ENCODE measurements around the gene DEFB118. TPM values are rescaled to one million over a fixed set of nuclear protein-coding genes. Genes with fewer than 3 reads are reported as not detected.

The DEFB118 gene
- total and polyA plus RNA-seq, 10 of the 15 experiments (the other 5 are each of a cell fraction or from before 2014, with no cell fraction given), result not detected

DNA sequence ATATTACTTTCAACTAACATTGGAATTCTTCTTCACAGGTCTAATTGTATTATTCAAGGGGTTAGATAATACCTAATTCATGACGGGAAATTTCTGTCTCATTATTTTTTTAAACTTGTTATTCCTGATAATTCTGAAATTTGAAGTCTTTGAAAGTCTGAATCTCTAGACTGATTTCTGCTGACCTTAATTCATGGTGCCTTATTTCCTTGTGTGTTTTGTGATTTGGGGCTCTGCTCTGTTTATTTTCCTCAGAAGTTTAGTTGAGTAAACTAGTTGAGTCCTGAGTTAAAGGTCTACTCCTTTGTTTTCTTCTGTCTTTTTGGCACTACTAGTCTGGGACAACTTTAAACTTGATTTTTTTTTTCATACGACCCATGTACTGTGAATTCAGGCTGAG lies 5.9 kb downstream of the DEFB118 start (continued):
- TF ChIP-seq, protein P1, sequence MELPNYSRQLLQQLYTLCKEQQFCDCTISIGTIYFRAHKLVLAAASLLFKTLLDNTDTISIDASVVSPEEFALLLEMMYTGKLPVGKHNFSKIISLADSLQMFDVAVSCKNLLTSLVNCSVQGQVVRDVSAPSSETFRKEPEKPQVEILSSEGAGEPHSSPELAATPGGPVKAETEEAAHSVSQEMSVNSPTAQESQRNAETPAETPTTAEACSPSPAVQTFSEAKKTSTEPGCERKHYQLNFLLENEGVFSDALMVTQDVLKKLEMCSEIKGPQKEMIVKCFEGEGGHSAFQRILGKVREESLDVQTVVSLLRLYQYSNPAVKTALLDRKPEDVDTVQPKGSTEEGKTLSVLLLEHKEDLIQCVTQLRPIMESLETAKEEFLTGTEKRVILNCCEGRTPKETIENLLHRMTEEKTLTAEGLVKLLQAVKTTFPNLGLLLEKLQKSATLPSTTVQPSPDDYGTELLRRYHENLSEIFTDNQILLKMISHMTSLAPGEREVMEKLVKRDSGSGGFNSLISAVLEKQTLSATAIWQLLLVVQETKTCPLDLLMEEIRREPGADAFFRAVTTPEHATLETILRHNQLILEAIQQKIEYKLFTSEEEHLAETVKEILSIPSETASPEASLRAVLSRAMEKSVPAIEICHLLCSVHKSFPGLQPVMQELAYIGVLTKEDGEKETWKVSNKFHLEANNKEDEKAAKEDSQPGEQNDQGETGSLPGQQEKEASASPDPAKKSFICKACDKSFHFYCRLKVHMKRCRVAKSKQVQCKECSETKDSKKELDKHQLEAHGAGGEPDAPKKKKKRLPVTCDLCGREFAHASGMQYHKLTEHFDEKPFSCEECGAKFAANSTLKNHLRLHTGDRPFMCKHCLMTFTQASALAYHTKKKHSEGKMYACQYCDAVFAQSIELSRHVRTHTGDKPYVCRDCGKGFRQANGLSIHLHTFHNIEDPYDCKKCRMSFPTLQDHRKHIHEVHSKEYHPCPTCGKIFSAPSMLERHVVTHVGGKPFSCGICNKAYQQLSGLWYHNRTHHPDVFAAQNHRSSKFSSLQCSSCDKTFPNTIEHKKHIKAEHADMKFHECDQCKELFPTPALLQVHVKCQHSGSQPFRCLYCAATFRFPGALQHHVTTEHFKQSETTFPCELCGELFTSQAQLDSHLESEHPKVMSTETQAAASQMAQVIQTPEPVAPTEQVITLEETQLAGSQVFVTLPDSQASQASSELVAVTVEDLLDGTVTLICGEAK (IDR thresholded peaks at IDR 0.05; ENCODE audit: borderline replicate concordance), result no peak
- TF ChIP-seq ZSCAN29 (IDR thresholded peaks at IDR 0.05), result no peak

DNA sequence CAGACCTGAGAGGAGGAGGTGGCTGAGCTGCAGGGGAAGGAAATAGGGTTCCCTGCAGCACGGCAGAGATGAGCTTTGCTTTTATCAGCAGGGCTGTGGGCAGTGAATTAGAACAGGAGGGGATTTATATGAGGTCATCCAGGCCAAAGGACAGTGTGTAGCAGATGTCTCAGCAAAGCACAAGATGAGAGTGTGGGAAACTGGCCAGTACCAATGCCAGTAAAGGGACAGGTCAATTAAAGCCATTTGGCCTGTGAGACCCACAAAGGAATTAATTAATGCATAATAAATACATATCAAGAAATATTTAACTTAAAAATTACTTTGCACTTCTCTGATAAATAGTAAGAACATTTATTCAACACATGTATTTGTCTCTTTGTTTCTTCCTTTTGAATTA lies 22.1 kb downstream of the DEFB118 start, which contains the start of gene DEFB119:
DEFB119 (minus strand) TSS at position 101 of the 400 bp plus-strand sequence. CDS start 107 bp downstream, outside the sequence.
- POLR2A ChIA-PET, result no interaction called here
- ATAC-seq, result no peak
- no TSS peak for BruUV-seq (replicated peaks)
- no peak for DNase-seq (ENCODE audit: low read depth, low spot score)
- SMC1A ChIA-PET (ENCODE audit: uncharacterized antibody, unreplicated experiment), result interaction anchor here (1.3 kb wide), 1 partner anchor 9 kb away, joined by 3 read pairs; no protein-coding TSS in a partner anchor
- in situ Hi-C loops (cut with MboI) (no loop called here), intact Hi-C loops (cut with micrococcal nuclease; ENCODE audit: unreplicated experiment) (no loop called here)
- FAIRE-seq, result no peak
- CTCF ChIA-PET, result no interaction called here
- Histone ChIP-seq H4K20me1 (ENCODE audit: control insufficient read depth, insufficient read depth) (no peaks in the 10 kb centered on the region), H2AFZ (ENCODE audit: control insufficient read depth, low read depth, low read length) (no peak within 1 kb of the TSS), H3K9ac (ENCODE audit: control insufficient read depth, insufficient read depth, low read length) (no peak within 1 kb of the TSS), H3K36me3 (ENCODE audit: control insufficient read depth in 2 of 2, insufficient read depth in 2 of 2, low read length in 1 of 2) (no peaks in the 10 kb centered on the region), H3K79me2 (ENCODE audit: control insufficient read depth, insufficient read depth, low read length) (no peaks in the 10 kb centered on the region), H3K4me1 (ENCODE audit: control insufficient read depth, insufficient read depth, low read length) (no peaks in the 10 kb centered on the region), H3K27ac (ENCODE audit: control insufficient read depth, insufficient read depth) (no peak within 1 kb of the TSS), H3K4me2 (ENCODE audit: control insufficient read depth, insufficient read depth) (no peak within 1 kb of the TSS), H3K4me3 (no peak within 1 kb of the TSS), H3K9me3 (replicated peaks; ENCODE audit: control insufficient read depth, insufficient read depth, low read length) (no peaks in the 10 kb centered on the region), H3K27me3 (replicated peaks in 1 of 2; ENCODE audit: control insufficient read depth in 2 of 2, insufficient read depth in 2 of 2, low read length in 1 of 2) (no peaks in the 10 kb centered on the region)
- 0% methylated on average over 1 of the region's 1 CpG for WGBS (ENCODE audit: insufficient coverage, insufficient replicate concordance, low lambda C conversion rate, missing lambda C conversion rate)
- RAD21 ChIA-PET (ENCODE audit: unreplicated experiment), result no interaction called here
- TF ChIP-seq NBN (IDR thresholded peaks at IDR 0.05), result no peak
- TF ChIP-seq SREBF1 (IDR thresholded peaks at IDR 0.05; ENCODE audit: low read length), result no peak
- no peak for TF ChIP-seq CREM (IDR thresholded peaks at IDR 0.05; ENCODE audit: low read depth)
- TF ChIP-seq, protein P2, sequence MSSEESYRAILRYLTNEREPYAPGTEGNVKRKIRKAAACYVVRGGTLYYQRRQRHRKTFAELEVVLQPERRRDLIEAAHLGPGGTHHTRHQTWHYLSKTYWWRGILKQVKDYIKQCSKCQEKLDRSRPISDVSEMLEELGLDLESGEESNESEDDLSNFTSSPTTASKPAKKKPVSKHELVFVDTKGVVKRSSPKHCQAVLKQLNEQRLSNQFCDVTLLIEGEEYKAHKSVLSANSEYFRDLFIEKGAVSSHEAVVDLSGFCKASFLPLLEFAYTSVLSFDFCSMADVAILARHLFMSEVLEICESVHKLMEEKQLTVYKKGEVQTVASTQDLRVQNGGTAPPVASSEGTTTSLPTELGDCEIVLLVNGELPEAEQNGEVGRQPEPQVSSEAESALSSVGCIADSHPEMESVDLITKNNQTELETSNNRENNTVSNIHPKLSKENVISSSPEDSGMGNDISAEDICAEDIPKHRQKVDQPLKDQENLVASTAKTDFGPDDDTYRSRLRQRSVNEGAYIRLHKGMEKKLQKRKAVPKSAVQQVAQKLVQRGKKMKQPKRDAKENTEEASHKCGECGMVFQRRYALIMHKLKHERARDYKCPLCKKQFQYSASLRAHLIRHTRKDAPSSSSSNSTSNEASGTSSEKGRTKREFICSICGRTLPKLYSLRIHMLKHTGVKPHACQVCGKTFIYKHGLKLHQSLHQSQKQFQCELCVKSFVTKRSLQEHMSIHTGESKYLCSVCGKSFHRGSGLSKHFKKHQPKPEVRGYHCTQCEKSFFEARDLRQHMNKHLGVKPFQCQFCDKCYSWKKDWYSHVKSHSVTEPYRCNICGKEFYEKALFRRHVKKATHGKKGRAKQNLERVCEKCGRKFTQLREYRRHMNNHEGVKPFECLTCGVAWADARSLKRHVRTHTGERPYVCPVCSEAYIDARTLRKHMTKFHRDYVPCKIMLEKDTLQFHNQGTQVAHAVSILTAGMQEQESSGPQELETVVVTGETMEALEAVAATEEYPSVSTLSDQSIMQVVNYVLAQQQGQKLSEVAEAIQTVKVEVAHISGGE (CRISPR knock-in tag; IDR thresholded peaks at IDR 0.05), result no peak
- TF ChIP-seq, protein P3, sequence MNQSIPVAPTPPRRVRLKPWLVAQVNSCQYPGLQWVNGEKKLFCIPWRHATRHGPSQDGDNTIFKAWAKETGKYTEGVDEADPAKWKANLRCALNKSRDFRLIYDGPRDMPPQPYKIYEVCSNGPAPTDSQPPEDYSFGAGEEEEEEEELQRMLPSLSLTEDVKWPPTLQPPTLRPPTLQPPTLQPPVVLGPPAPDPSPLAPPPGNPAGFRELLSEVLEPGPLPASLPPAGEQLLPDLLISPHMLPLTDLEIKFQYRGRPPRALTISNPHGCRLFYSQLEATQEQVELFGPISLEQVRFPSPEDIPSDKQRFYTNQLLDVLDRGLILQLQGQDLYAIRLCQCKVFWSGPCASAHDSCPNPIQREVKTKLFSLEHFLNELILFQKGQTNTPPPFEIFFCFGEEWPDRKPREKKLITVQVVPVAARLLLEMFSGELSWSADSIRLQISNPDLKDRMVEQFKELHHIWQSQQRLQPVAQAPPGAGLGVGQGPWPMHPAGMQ (IDR thresholded peaks at IDR 0.05; ENCODE audit: borderline replicate concordance), result no peak
- TF ChIP-seq EZH2 (IDR thresholded peaks at IDR 0.05; ENCODE audit: borderline replicate concordance, control insufficient read depth, low read depth, low read length), result no peak
- no peak for TF ChIP-seq NFYA (IDR thresholded peaks at IDR 0.05; ENCODE audit: borderline replicate concordance, low read depth, low read length)
- no peak for TF ChIP-seq ZNF384 (IDR thresholded peaks at IDR 0.05; ENCODE audit: borderline replicate concordance, low read depth, low read length)
- TF ChIP-seq, protein P4, sequence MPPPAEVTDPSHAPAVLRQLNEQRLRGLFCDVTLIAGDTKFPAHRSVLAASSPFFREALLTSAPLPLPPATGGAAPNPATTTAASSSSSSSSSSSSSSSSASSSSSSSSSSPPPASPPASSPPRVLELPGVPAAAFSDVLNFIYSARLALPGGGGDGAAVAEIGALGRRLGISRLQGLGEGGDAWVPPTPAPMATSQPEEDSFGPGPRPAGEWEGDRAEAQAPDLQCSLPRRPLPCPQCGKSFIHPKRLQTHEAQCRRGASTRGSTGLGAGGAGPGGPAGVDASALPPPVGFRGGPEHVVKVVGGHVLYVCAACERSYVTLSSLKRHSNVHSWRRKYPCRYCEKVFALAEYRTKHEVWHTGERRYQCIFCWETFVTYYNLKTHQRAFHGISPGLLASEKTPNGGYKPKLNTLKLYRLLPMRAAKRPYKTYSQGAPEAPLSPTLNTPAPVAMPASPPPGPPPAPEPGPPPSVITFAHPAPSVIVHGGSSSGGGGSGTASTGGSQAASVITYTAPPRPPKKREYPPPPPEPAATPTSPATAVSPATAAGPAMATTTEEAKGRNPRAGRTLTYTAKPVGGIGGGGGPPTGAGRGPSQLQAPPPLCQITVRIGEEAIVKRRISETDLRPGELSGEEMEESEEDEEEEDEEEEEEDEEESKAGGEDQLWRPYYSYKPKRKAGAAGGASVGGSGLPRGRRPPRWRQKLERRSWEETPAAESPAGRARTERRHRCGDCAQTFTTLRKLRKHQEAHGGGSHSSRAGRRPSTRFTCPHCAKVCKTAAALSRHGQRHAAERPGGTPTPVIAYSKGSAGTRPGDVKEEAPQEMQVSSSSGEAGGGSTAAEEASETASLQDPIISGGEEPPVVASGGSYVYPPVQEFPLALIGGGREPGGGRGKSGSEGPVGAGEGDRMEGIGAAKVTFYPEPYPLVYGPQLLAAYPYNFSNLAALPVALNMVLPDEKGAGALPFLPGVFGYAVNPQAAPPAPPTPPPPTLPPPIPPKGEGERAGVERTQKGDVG (CRISPR knock-in tag; IDR thresholded peaks at IDR 0.05), result no peak

Measured in GM12878 (cell line).